T-helper 1 cell treated with Interleukin-12 subunit alpha and Interleukin-12 subunit beta and Interleukin-4 antibody, amounts not matched to agents 30 μg/mL and 1 μg/mL, for 36 hours (primary cell): ENCODE measurements around the gene EFR3B.

Source experiments
- H3K27ac Mint-ChIP-seq: one replicate; pipeline ENCODE4 v1.8.0; 2021; ENCODE audit warnings: mild to moderate bottlenecking, mixed read lengths
- H3K27me3 Mint-ChIP-seq: one replicate; pipeline ENCODE4 v1.8.0; 2021; ENCODE audit warnings: low read depth, mixed read lengths
- H3K36me3 Mint-ChIP-seq: one replicate; pipeline ENCODE4 v1.8.0; 2021; ENCODE audit warnings: low read depth, mixed read lengths
- H3K4me1 Mint-ChIP-seq: one replicate; pipeline ENCODE4 v1.8.0; 2021; ENCODE audit warnings: low read depth, mixed read lengths
- H3K4me3 Mint-ChIP-seq: one replicate; pipeline ENCODE4 v1.8.0; 2021; ENCODE audit warnings: mild to moderate bottlenecking, moderate library complexity, mixed read lengths
- H3K9me3 Mint-ChIP-seq: one replicate; pipeline ENCODE4 v1.8.0; 2021; ENCODE audit warnings: mixed read lengths

Gene EFR3B

GRCh38 chr2:25204190-25204838, 162.4 kb downstream of the EFR3B start:
- Mint-ChIP-seq H3K27ac (no peak overlapping the region), H3K4me1 (peaks cover 5% of the 10 kb centered on the region), H3K9me3 (no peaks in the 10 kb centered on the region), H3K27me3 (no peaks in the 10 kb centered on the region), H3K4me3 (no peak overlapping the region), H3K36me3 (no peaks in the 10 kb centered on the region)

- H3K27ac Mint-ChIP-seq: no peak overlapping the region
- peaks cover 16% of the 10 kb centered on the region for H3K4me1 Mint-ChIP-seq
- no peak overlapping the region for H3K4me3 Mint-ChIP-seq
- no peaks in the 10 kb centered on the region for H3K36me3 Mint-ChIP-seq
- no peaks in the 10 kb centered on the region for H3K9me3 Mint-ChIP-seq
- no peaks in the 10 kb centered on the region for H3K27me3 Mint-ChIP-seq
Observed at GRCh38 chr2:25207078-25207545, 165.2 kb downstream of the EFR3B start.
